ACC112 (cell line): ENCODE measurements around the gene SLC1A4.
"Not testable (repeated sequence)": the region's sequence is repeated elsewhere in the genome, so short reads cannot be mapped to it uniquely, and the experiment has no call there.

Source experiments
- H2AFZ ChIP-seq: fragments of 200-600 bp; sonication (generic); one replicate; pipeline ENCODE4 v1.6.0; 2017; ENCODE audit warnings: antibody characterized with exemption, low read length; ENCODE audit not compliant: unreplicated experiment
- H3K27ac ChIP-seq: fragments of 200-600 bp; sonication (generic); 2 replicates; pipeline ENCODE4 v1.5.1; 2014; ENCODE audit warnings: low read depth, mild to moderate bottlenecking, antibody characterized with exemption, low read length, moderate library complexity
- H3K27me3 ChIP-seq: fragments of 200-600 bp; sonication (generic); 2 replicates; pipeline ENCODE4 v1.6.1; 2014; ENCODE audit warnings: mild to moderate bottlenecking, antibody characterized with exemption, low read length, moderate library complexity, mixed read lengths; ENCODE audit not compliant: insufficient read depth
- H3K36me3 ChIP-seq: fragments of 200-600 bp; sonication (generic); 2 replicates; pipeline ENCODE4 v1.6.1; 2016; ENCODE audit warnings: mild to moderate bottlenecking, antibody characterized with exemption, low read length, moderate library complexity, mixed read lengths; ENCODE audit not compliant: insufficient read depth
- H3K4me1 ChIP-seq: fragments of 200-600 bp; sonication (generic); one replicate; pipeline ENCODE4 v1.6.1; 2016; ENCODE audit warnings: low read length, mixed read lengths; ENCODE audit not compliant: insufficient read depth, unreplicated experiment, control insufficient read depth
- H3K4me3 ChIP-seq: fragments of 200-600 bp; sonication (generic); 2 replicates; pipeline ENCODE4 v1.5.1; 2014; ENCODE audit warnings: mild to moderate bottlenecking, low read depth, low read length
- H3K79me2 ChIP-seq: fragments of 200-600 bp; sonication (generic); one replicate; pipeline ENCODE4 v1.6.0; 2016; ENCODE audit warnings: low read length; ENCODE audit not compliant: control insufficient read depth, unreplicated experiment, insufficient read depth

SLC1A4 gene

DNA sequence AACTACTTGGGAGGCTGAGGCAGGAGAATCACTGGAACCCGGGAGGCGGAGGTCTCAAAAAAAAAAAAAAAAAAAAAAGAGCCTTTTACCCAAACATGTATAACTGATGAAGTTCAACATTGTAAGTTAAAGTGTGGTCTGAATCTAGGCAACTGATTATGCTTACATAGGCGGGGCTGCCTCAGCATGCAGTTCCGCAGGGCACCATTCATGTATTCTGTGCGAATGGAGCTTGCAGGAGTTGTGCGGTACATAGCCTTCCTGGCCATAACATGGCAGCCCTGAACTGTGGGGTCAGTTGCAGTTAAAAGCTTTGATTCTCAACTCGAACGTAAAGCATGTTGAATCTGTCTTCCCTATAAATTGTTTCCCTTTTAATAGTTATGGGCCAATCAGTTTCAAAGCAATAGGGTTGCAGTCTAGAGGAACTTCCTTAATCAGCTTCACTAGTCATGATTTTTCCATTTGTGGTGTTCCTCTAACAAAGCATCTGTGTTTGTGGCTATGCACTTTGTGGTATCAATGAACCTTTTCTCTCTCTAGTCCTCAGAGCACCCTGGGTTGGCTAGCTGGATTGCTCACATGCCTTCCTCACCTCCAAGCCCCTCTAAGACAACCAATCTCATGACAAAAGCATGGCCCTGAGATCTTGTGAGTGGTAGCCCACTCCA lies 36.4 kb downstream of the SLC1A4 start:
- Histone ChIP-seq H3K4me3 (no peak overlapping the region), H3K79me2 (no peaks in the 10 kb centered on the region), H2AFZ (no peak overlapping the region), H3K27me3 (no peaks in the 10 kb centered on the region), H3K36me3 (no peaks in the 10 kb centered on the region), H3K4me1 (peaks cover 10% of the 10 kb centered on the region), H3K27ac (no peak overlapping the region)

DNA sequence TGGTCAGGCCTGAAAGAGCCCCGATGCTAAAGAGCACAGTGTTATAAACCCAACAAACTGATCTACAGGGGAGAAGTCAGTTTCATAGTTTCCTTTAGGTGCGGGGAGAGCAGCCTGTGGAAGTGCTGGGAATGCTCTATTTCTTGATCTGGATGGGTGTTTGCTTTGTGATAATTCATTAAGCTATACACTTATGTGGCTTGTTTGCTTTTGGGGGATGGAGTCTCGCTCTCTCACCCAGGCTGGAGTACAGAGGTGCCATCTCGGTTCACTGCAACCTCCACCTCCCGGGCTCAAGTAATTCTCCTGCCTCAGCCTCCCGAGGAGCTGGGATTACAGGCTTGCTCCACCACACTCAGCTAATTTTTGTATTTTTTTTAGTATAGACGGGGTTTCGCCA lies 37.0 kb downstream of the SLC1A4 start:
- H3K4me1 ChIP-seq, result peaks cover 10% of the 10 kb centered on the region
- no peak overlapping the region for H3K4me3 ChIP-seq
- H3K27me3 ChIP-seq, result no peaks in the 10 kb centered on the region
- H3K36me3 ChIP-seq, result no peaks in the 10 kb centered on the region
- H3K79me2 ChIP-seq, result no peaks in the 10 kb centered on the region
- no peak overlapping the region for H3K27ac ChIP-seq
- no peak overlapping the region for H2AFZ ChIP-seq

GRCh38 chr2:65026704-65027464 lies 37.7 kb downstream of the SLC1A4 start:
- H3K4me1 ChIP-seq, result peaks cover 10% of the 10 kb centered on the region
- no peaks in the 10 kb centered on the region for H3K79me2 ChIP-seq
- no peak overlapping the region for H3K27ac ChIP-seq
- no peak overlapping the region for H2AFZ ChIP-seq
- H3K4me3 ChIP-seq, result no peak overlapping the region
- H3K27me3 ChIP-seq, result no peaks in the 10 kb centered on the region
- no peaks in the 10 kb centered on the region for H3K36me3 ChIP-seq

DNA sequence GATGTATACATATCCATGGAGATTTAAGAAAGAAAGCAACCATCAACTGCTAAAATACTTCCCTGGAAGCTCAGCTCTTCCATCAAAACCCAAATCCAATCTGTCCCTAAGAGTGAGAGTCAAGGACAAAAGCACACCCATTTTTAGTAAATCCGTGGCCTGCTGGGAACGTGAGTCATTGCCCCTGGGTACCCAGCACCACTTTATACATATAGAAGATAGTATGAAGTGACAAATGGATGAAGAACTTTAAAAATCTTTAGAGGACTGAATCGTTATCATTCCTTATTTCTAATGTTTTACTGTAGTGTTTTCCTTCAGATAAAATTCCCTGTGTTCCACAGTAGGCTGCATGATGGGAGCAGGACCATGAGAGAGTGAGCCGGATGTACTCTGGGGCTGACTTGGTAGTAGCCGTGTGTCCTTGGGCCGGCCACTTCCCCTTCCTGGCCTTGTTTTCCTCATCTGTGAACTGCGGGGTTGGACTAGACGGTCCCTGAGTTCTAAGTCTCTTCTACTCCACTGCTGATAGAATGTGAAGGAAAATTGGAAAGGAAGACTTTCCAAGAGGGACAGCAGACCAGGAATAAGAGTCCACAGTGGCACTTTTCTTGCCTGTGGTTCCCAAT lies 38.5 kb downstream of the SLC1A4 start:
- H3K4me1 ChIP-seq, result peaks cover 10% of the 10 kb centered on the region
- H3K27ac ChIP-seq, result no peak overlapping the region

DNA sequence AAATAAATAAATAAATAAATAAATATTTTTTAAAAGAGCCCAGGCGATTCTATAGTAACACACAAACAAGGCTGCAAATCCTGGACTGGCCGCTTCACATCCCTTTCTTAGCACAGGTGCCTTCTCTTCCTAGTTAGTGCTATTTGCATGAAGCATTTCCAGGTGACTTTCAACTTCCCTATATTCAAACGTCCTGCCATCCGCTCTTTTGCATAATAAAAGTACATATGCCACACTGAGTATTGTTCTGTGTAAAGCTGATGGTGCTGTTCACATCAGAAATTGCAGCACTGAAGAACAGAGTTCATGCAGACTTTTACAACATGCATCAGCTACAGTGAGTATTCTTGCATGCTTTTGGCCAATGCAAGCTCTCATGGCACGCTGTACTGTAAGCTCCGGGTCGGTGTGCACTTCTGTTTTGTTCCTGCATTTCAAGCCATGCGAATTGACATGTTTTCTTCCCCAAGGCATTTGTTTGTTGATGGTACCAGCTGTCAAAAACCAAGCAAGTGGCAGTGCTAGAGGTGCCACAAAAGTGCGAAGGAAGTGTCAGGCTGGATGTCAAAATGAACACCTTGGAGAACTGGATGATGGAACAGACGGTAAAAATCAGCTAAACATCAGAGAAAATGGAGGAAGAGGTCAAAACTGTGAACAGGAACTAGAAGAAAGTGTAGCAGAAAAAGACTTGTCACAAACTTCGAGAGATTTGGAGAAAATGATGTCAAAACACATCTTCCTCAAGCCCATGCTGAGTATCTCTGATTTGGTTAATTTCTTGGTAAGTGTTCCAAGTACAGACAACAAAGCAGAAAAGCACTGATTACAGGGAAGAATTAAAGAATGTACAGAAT lies 41.5 kb downstream of the SLC1A4 start:
- Histone ChIP-seq H3K4me1 (no peaks in the 10 kb centered on the region), H3K27ac (no peak overlapping the region), H3K4me3 (no peak overlapping the region)

More for the DNA sequence above, 38.5 kb downstream of the SLC1A4 start:
- H3K27me3 ChIP-seq, result no peaks in the 10 kb centered on the region
- H2AFZ ChIP-seq, result no peak overlapping the region
- no peaks in the 10 kb centered on the region for H3K36me3 ChIP-seq
- no peaks in the 10 kb centered on the region for H3K79me2 ChIP-seq
- no peak overlapping the region for H3K4me3 ChIP-seq

DNA sequence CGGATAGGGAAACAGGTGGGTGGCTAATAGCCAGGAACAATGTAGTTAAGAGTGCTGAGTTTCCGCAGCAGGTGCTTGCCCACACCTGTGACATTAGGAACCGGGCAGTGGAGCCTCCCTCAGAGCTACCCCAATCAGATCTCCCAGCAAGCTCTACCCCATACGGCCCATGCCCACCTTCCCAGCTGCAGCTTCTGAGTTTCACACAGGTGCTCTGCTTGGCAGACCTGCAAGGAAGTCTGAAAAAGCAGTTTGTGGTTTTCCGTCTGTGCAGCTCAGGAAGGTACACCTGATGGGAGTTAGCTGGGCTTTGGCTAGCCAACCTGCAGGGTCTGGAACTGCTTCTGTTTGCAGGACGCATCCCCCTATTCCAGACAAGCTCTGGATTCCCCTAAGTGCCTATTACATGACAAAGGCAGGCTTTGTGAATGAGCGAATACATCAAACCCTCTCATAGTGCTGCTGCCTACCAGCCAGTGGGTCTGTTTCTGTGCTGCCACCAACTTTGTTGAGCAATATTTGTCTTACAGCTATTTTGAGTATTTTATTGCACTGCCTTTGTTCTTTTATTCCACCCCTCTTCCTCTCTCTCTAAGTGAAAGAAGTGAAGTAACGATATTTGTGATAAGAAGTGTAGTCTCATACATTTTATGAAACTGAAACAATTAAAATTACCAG lies 42.3 kb downstream of the SLC1A4 start:
- Histone ChIP-seq H2AFZ (no peak overlapping the region), H3K27ac (no peak overlapping the region), H3K36me3 (no peaks in the 10 kb centered on the region), H3K27me3 (no peaks in the 10 kb centered on the region), H3K79me2 (no peaks in the 10 kb centered on the region), H3K4me3 (no peak overlapping the region), H3K4me1 (no peaks in the 10 kb centered on the region)

More for the DNA sequence above, 41.5 kb downstream of the SLC1A4 start:
- no peak overlapping the region for H2AFZ ChIP-seq
- H3K79me2 ChIP-seq, result no peaks in the 10 kb centered on the region
- H3K36me3 ChIP-seq, result no peaks in the 10 kb centered on the region
- no peaks in the 10 kb centered on the region for H3K27me3 ChIP-seq

DNA sequence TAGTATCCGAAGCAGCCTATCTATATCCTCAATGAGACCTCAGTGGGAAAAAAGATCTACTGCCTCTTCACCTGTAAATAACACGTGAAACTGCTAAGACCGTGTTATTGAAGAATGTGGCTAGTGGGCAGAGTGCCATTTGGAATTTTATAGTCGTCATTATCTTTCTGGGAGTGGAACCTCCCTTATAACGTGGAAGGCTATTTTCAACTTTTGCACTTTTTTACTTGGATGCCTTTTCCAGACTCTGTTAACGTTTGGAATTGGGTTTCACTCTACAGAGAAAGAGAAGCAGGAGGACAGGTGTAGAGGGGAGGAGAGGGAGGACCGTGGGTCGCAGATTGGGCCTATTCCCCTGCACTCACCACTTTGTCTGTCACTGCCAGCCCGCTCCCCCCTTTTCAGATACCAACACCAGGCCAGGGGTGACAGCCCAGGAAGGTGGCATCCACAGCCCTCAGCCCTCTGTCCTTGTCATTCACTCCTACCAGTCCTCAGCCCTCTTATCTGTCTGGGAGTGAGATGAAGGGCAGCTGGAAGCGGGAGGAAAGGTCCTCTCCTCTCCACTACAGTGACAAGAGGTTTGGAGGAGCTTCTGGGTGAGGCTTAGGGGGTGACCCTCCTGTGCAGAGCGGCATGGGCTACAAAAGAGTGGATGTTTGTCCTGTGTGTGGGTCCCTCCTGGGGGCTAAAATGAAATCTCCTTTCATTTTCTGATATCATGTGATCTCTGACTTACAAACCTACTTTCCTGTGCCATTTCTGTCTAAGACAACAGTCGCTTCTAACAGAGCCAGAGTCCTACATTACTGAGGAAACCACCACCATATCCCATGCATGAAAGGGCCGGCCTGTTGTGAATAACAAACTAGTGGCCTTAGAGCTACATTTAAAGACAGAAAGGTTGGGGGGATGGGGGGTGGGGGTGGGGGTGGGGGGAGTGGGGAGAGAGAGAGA lies 43.1 kb downstream of the SLC1A4 start:
- Histone ChIP-seq H3K4me3 (no peak overlapping the region), H3K4me1 (no peaks in the 10 kb centered on the region), H2AFZ (no peak overlapping the region), H3K79me2 (no peaks in the 10 kb centered on the region), H3K27me3 (no peaks in the 10 kb centered on the region), H3K36me3 (no peaks in the 10 kb centered on the region), H3K27ac (no peak overlapping the region)

- Histone ChIP-seq H2AFZ (no peak overlapping the region), H3K27ac (no peak overlapping the region), H3K36me3 (no peaks in the 10 kb centered on the region), H3K79me2 (no peaks in the 10 kb centered on the region), H3K4me1 (no peaks in the 10 kb centered on the region), H3K4me3 (no peak overlapping the region), H3K27me3 (no peaks in the 10 kb centered on the region)
Measured at GRCh38 chr2:65033178-65033577, 44.0 kb downstream of the SLC1A4 start.

DNA sequence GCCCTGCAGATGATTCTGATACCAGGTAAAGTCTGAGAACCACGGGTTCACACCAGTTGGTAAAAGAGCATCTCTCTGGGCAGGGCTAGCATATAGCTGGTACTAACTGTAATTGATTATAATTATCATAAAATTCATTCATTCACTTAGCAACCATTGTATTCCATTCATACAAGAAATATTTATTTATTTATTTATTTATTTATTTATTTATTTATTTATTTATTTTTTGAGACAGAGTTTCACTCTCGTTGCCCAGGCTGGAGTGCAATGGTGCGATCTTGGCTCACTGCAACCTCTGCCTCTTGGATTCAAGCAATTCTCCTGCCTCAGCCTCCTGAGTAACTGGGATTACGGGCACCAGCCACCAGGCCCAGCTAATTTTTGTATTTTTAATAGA lies 44.5 kb downstream of the SLC1A4 start:
- H2AFZ ChIP-seq, H3K79me2 ChIP-seq, H3K36me3 ChIP-seq, H3K27ac ChIP-seq, H3K4me1 ChIP-seq, H3K4me3 ChIP-seq, H3K27me3 ChIP-seq: not testable (repeated sequence)
